IMR-90 (cell line): Measurements from ENCODE around the gene MB21D2. TPM values are rescaled to one million over a fixed set of nuclear protein-coding genes. Genes with fewer than 3 reads are reported as not detected.

Experiments used
- ATAC-seq: fragments of 200-7000 bp; cut with Tn5 transposase; 2 replicates; pipeline ENCODE4 v1.9.1; 2020; ENCODE audit warnings: low read depth, mild to moderate bottlenecking, moderate library complexity
- BruUV-seq: library from RNA; stranded (reverse); fragments of 400-500 nt; replicated peaks from 2 replicates; lab custom pipeline; 2021; lab: Mats Ljungman, UMichigan
- CTCF ChIA-PET: fragments of 300-600 bp; formaldehyde crosslinking; extraction: SDS; loops from one replicate; lab custom pipeline; 2021; ENCODE audit warnings: antibody characterized with exemption; lab: Yijun Ruan, JAX
- POLR2A ChIA-PET: fragments of 300-600 bp; sonication (Branson Sonifier 250); formaldehyde crosslinking; loops from one replicate; lab custom pipeline; 2022; ENCODE audit warnings: antibody characterized with exemption; ENCODE audit not compliant: unreplicated experiment; lab: Charles Lee
- DNase-seq: peaks from one replicate; pipeline ENCODE4 v3.0.0; 2013
- H2AFZ ChIP-seq: replicated peaks from 2 replicates; pipeline ENCODE3; 2013; ENCODE audit warnings: low read length, mild to moderate bottlenecking; ENCODE audit not compliant: poor library complexity
- H2AK5ac ChIP-seq: 2 replicates; pipeline ENCODE4 v1.6.1; 2013; ENCODE audit warnings: low read depth, low read length, inconsistent platforms
- H2AK9ac ChIP-seq: replicated peaks from 2 replicates; pipeline ENCODE3; 2013; ENCODE audit warnings: mild to moderate bottlenecking, low read depth, low read length, moderate library complexity; ENCODE audit not compliant: poor library complexity
- H2BK120ac ChIP-seq: 2 replicates; pipeline ENCODE4 v1.6.1; 2013; ENCODE audit warnings: low read depth, low read length, inconsistent platforms
- H2BK15ac ChIP-seq: 3 replicates; pipeline ENCODE4 v1.6.1; 2013; ENCODE audit warnings: low read depth, low read length, inconsistent platforms
- H2BK20ac ChIP-seq: 2 replicates; pipeline ENCODE4 v1.6.1; 2013; ENCODE audit warnings: low read depth, mild to moderate bottlenecking, inconsistent platforms, low read length, moderate library complexity
- H2BK5ac ChIP-seq: 2 replicates; pipeline ENCODE4 v1.6.1; 2013; ENCODE audit warnings: mild to moderate bottlenecking, low read depth, low read length, inconsistent platforms; ENCODE audit not compliant: poor library complexity, severe bottlenecking
- H3K14ac ChIP-seq: replicated peaks from 2 replicates; pipeline ENCODE4 v1.6.1; 2013; ENCODE audit warnings: low read depth, low read length, inconsistent platforms
- H3K18ac ChIP-seq: 2 replicates; pipeline ENCODE4 v1.6.1; 2013; ENCODE audit warnings: low read depth, low read length, control low read depth
- H3K23ac ChIP-seq: 2 replicates; pipeline ENCODE4 v1.6.1; 2013; ENCODE audit warnings: low read depth, low read length, inconsistent platforms
- H3K27ac ChIP-seq: 2 replicates; pipeline ENCODE4 v1.5.1; 2013; ENCODE audit warnings: mild to moderate bottlenecking, control low read depth, low read length; ENCODE audit not compliant: insufficient read depth
- H3K27me3 ChIP-seq: 2 replicates; pipeline ENCODE4 v1.6.1; 2013; ENCODE audit warnings: low read length; ENCODE audit not compliant: control insufficient read depth, insufficient read depth
- H3K36me3 ChIP-seq: 2 replicates; pipeline ENCODE4 v1.6.1; 2013; ENCODE audit warnings: low read length, mixed read lengths; ENCODE audit not compliant: control insufficient read depth, insufficient read depth
- H3K4ac ChIP-seq: 2 replicates; pipeline ENCODE4 v1.6.1; 2013; ENCODE audit warnings: low read depth, low read length, inconsistent platforms
- H3K4me1 ChIP-seq: 2 replicates; pipeline ENCODE4 v1.6.1; 2013; ENCODE audit warnings: low read length, mixed read lengths; ENCODE audit not compliant: control insufficient read depth, insufficient read depth
- H3K4me2 ChIP-seq: 2 replicates; pipeline ENCODE4 v1.6.1; 2013; ENCODE audit warnings: low read depth, mild to moderate bottlenecking, control low read depth, low read length, moderate library complexity
- H3K4me3 ChIP-seq: 2 replicates; pipeline ENCODE4 v1.5.1; 2013; ENCODE audit warnings: low read depth, mild to moderate bottlenecking, control low read depth, low read length, moderate library complexity; ENCODE audit not compliant: insufficient read depth
- H3K56ac ChIP-seq: 2 replicates; pipeline ENCODE4 v1.6.1; 2013; ENCODE audit warnings: low read length, inconsistent platforms; ENCODE audit not compliant: insufficient read depth; ENCODE audit errors: extremely low read depth
- H3K79me1 ChIP-seq, 2 experiments: 2 replicates each; pipeline ENCODE4 v1.6.1; 2013; ENCODE audit warnings: low read length in 2 of 2, inconsistent platforms in 1 of 2, low read depth in 1 of 2
- H3K9ac ChIP-seq: 2 replicates; pipeline ENCODE4 v1.6.1; 2013; ENCODE audit warnings: low read depth, low read length, control low read depth
- H3K9me1 ChIP-seq: 2 replicates; pipeline ENCODE4 v1.6.1; 2013; ENCODE audit warnings: low read length, inconsistent platforms; ENCODE audit not compliant: insufficient read depth
- H3K9me3 ChIP-seq: 2 replicates; pipeline ENCODE4 v1.6.1; 2013; ENCODE audit warnings: low read length; ENCODE audit not compliant: control insufficient read depth, insufficient read depth
- H4K20me1 ChIP-seq: 2 replicates; pipeline ENCODE4 v1.6.1; 2013; ENCODE audit warnings: low read length, inconsistent platforms; ENCODE audit not compliant: insufficient read depth
- H4K5ac ChIP-seq: 2 replicates; pipeline ENCODE4 v1.6.1; 2013; ENCODE audit warnings: mild to moderate bottlenecking, low read depth, low read length, control low read depth
- H4K8ac ChIP-seq, 2 experiments: 2 replicates each; pipeline ENCODE4 v1.6.1; 2013; ENCODE audit warnings: low read depth in 2 of 2, low read length in 2 of 2, control low read depth in 1 of 2, inconsistent platforms in 1 of 2
- H4K91ac ChIP-seq: 2 replicates; pipeline ENCODE4 v1.6.1; 2013; ENCODE audit warnings: low read depth, low read length, inconsistent platforms; ENCODE audit not compliant: insufficient read depth
- BHLHE40 ChIP-seq: fragments of 150-350 bp; IDR thresholded peaks from 2 replicates; pipeline ENCODE4 v1.6.1; 2016; ENCODE audit warnings: mild to moderate bottlenecking, low read depth, low read length
- CEBPB ChIP-seq: IDR thresholded peaks from 2 replicates; pipeline ENCODE4 v1.6.1; 2012; ENCODE audit warnings: low read depth, low read length, improper control_type of control experiment
- CHD1 ChIP-seq: IDR thresholded peaks from 2 replicates; pipeline ENCODE4 v1.6.1; 2012; ENCODE audit warnings: low read depth, low read length, improper control_type of control experiment
- FOS ChIP-seq: fragments of 150-350 bp; IDR thresholded peaks from 2 replicates; pipeline ENCODE4 v1.6.1; 2016; ENCODE audit warnings: low read depth, low read length
- MAFK ChIP-seq: IDR thresholded peaks from 2 replicates; pipeline ENCODE4 v1.6.1; 2012; ENCODE audit warnings: low read depth, low read length, improper control_type of control experiment
- MAZ ChIP-seq: IDR thresholded peaks from 2 replicates; pipeline ENCODE4 v1.6.1; 2012; ENCODE audit warnings: low read depth, mild to moderate bottlenecking, low read length, improper control_type of control experiment, moderate library complexity, borderline replicate concordance
- MXI1 ChIP-seq: IDR thresholded peaks from 2 replicates; pipeline ENCODE4 v1.6.1; 2012; ENCODE audit warnings: low read depth, mild to moderate bottlenecking, low read length, moderate library complexity, borderline replicate concordance
- NFE2L2 ChIP-seq: fragments of 150-350 bp; IDR thresholded peaks from 2 replicates; pipeline ENCODE4 v1.6.1; 2016; ENCODE audit warnings: low read depth, mild to moderate bottlenecking, low read length
- POLR2A ChIP-seq: IDR thresholded peaks from 2 replicates; pipeline ENCODE4 v1.6.1; 2012; ENCODE audit warnings: mild to moderate bottlenecking, low read depth, low read length
- RAD21 ChIP-seq: IDR thresholded peaks from 2 replicates; pipeline ENCODE4 v1.6.1; 2012; ENCODE audit warnings: low read length, improper control_type of control experiment
- RCOR1 ChIP-seq: IDR thresholded peaks from 2 replicates; pipeline ENCODE4 v1.6.1; 2012; ENCODE audit warnings: mild to moderate bottlenecking, low read length, improper control_type of control experiment; ENCODE audit not compliant: insufficient replicate concordance
- RFX5 ChIP-seq: IDR thresholded peaks from 2 replicates; pipeline ENCODE4 v1.8.0; 2012; ENCODE audit warnings: low read depth, mild to moderate bottlenecking, low read length, moderate library complexity
- SMC3 ChIP-seq: fragments of 150-350 bp; IDR thresholded peaks from 2 replicates; pipeline ENCODE4 v1.6.1; 2016; ENCODE audit warnings: low read depth, mild to moderate bottlenecking, antibody characterized with exemption, low read length, moderate library complexity
- USF2 ChIP-seq: fragments of 150-350 bp; IDR thresholded peaks from 2 replicates; pipeline ENCODE4 v1.6.1; 2017; ENCODE audit warnings: mild to moderate bottlenecking, antibody characterized with exemption, low read length, low read depth
- WGBS, 2 experiments: methylation state at CpG; one replicate each; pipeline versions ENCODE4 v1.1.5 to v1.1.7; 2013; ENCODE audit warnings: missing lambda C conversion rate in 2 of 2; ENCODE audit not compliant: insufficient read length in 1 of 2; ENCODE audit errors: extremely low coverage in 2 of 2; 5-methylcytosine and 5-hydroxymethylcytosine counted together
- dilution Hi-C: fragments of 300-500 bp; cut with HindIII; formaldehyde crosslinking; loops from one replicate; pipeline ENCODE4 v1.14.3; 2018; ENCODE audit warnings: low sequenced_read_pairs; ENCODE audit not compliant: unreplicated experiment
- in situ Hi-C: fragments of 300-500 bp; cut with MboI; formaldehyde crosslinking; loops from 3 replicates; pipeline ENCODE4 v1.14.3; 2019; ENCODE audit warnings: low sequenced_read_pairs, inconsistent platforms, mixed read lengths
- intact Hi-C: fragments of 100-400 bp; cut with micrococcal nuclease; formaldehyde crosslinking; loops from 2 replicates; pipeline ENCODE4 v1.10.0; 2022
- polyA plus RNA-seq, 3 experiments: library from polyadenylated mRNA; depleted of rRNA; stranded (reverse); fragments of >200 nt; gene quantifications; 2 replicates each; pipeline ENCODE4 v1.2.3, GENCODE V29; 2012; ENCODE audit warnings: low replicate concordance in 1 of 3
- total RNA-seq: library from RNA; depleted of rRNA; stranded (reverse); fragments of >200 nt; gene quantifications from 2 replicates; pipeline ENCODE4 v1.2.3, GENCODE V29; 2012
- TF ChIP-seq, protein P1 (sequence below): fragments of 150-350 bp; IDR thresholded peaks from 2 replicates; pipeline ENCODE4 v1.6.1; 2016; ENCODE audit warnings: low read depth, mild to moderate bottlenecking, low read length, moderate library complexity, borderline replicate concordance
- TF ChIP-seq, protein P2 (sequence below): conservative IDR thresholded peaks from 2 replicates; pipeline ENCODE4 v1.5.1; 2012; ENCODE audit warnings: mild to moderate bottlenecking, low read depth, low read length, improper control_type of control experiment

MB21D2 gene
- total and polyA plus RNA-seq, 2 of the 4 experiments (the other 2 are of a cell fraction): 13.6 to 44.8 TPM

- no peaks in the 10 kb centered on the region for H3K36me3 ChIP-seq
- H2BK120ac ChIP-seq: peak overlapping the region; percentile 97
- WGBS, 2 experiments: 0% methylated on average over 16 of the region's 30 CpGs; no CpG with 5 or more reads in 1 of the 2 experiments
- peak overlapping the region; percentile 98 for H3K23ac ChIP-seq
- peaks cover 5% of the 10 kb centered on the region for H3K4me1 ChIP-seq
- peak overlapping the region; percentile 18 to 98; a peak in 2 of 4 replicates for H4K8ac ChIP-seq
- H3K9ac ChIP-seq: peak overlapping the region; percentile 92
- H3K14ac ChIP-seq: peak overlapping the region; percentile 96
- H2BK5ac ChIP-seq: peak overlapping the region; percentile 71
- H3K18ac ChIP-seq: peak overlapping the region; percentile 54
- TF ChIP-seq RAD21: no peak
- TF ChIP-seq MXI1: no peak; the same call in none of the 2 replicates
- TF ChIP-seq, protein P1, sequence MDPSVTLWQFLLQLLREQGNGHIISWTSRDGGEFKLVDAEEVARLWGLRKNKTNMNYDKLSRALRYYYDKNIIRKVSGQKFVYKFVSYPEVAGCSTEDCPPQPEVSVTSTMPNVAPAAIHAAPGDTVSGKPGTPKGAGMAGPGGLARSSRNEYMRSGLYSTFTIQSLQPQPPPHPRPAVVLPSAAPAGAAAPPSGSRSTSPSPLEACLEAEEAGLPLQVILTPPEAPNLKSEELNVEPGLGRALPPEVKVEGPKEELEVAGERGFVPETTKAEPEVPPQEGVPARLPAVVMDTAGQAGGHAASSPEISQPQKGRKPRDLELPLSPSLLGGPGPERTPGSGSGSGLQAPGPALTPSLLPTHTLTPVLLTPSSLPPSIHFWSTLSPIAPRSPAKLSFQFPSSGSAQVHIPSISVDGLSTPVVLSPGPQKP: no peak
- no peak for TF ChIP-seq MAFK
- TF ChIP-seq BHLHE40: no peak
- no peak for TF ChIP-seq MAZ
- no peak for TF ChIP-seq FOS
- TF ChIP-seq RFX5: no peak
- no peak for TF ChIP-seq CHD1
- TF ChIP-seq POLR2A: no peak
- TF ChIP-seq RCOR1: no peak
- no peak for TF ChIP-seq CEBPB
- no peak for TF ChIP-seq NFE2L2
- TF ChIP-seq, protein P2, sequence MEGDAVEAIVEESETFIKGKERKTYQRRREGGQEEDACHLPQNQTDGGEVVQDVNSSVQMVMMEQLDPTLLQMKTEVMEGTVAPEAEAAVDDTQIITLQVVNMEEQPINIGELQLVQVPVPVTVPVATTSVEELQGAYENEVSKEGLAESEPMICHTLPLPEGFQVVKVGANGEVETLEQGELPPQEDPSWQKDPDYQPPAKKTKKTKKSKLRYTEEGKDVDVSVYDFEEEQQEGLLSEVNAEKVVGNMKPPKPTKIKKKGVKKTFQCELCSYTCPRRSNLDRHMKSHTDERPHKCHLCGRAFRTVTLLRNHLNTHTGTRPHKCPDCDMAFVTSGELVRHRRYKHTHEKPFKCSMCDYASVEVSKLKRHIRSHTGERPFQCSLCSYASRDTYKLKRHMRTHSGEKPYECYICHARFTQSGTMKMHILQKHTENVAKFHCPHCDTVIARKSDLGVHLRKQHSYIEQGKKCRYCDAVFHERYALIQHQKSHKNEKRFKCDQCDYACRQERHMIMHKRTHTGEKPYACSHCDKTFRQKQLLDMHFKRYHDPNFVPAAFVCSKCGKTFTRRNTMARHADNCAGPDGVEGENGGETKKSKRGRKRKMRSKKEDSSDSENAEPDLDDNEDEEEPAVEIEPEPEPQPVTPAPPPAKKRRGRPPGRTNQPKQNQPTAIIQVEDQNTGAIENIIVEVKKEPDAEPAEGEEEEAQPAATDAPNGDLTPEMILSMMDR: no peak
- no peak for TF ChIP-seq USF2
- no peak for TF ChIP-seq SMC3
- POLR2A ChIA-PET: no interaction called here
- no peak overlapping the region; the same call in 1 of the 2 replicates for H2AK5ac ChIP-seq
- peak overlapping the region; percentile 97 for H3K56ac ChIP-seq
- peak overlapping the region; percentile 97 for H3K4ac ChIP-seq
- H3K9me3 ChIP-seq: no peaks in the 10 kb centered on the region
- H3K4me2 ChIP-seq: peak overlapping the region; percentile 100
- DNase-seq (no peak), ATAC-seq (peak; percentile 12)
- peak overlapping the region; percentile 91 for H2AFZ ChIP-seq
- peak overlapping the region; percentile 92; the same call in 1 of the 2 replicates for H4K91ac ChIP-seq
- no peaks in the 10 kb centered on the region for H3K27me3 ChIP-seq
- H4K5ac ChIP-seq: peak overlapping the region; percentile 13; the same call in 1 of the 2 replicates
- H2AK9ac ChIP-seq: peak overlapping the region; percentile 47
- peaks cover 0 to 22% of the 10 kb centered on the region in 2 experiments; a peak in 3 of 4 replicates for H3K79me1 ChIP-seq
- H2BK20ac ChIP-seq: peak overlapping the region; percentile 84; the same call in 1 of the 2 replicates
- CTCF ChIA-PET: interaction anchor here (0.7 to 5.3 kb wide), 5 partner anchors 10 to 123 kb away, joined by 3 to 27 read pairs (median 4); no protein-coding TSS in a partner anchor
- in situ Hi-C loops: no loop called here
- peaks cover 20% of the 10 kb centered on the region; the same call in 1 of the 2 replicates for H4K20me1 ChIP-seq
- BruUV-seq: no TSS peak
- peak overlapping the region; percentile 79 for H3K4me3 ChIP-seq
- dilution Hi-C loops: no loop called here
- peak overlapping the region; percentile 38; the same call in 1 of the 3 replicates for H2BK15ac ChIP-seq
- peak overlapping the region; percentile 91 for H3K27ac ChIP-seq
- intact Hi-C loops: loop anchor here (1.0 to 5.0 kb wide), 5 partner anchors 38 to 655 kb away; no protein-coding TSS in a partner anchor
- no peaks in the 10 kb centered on the region for H3K9me1 ChIP-seq
These were observed 640 bp downstream of the MB21D2 start for GRCh38 chr3:192917028-192917403.
